SK-N-MC (cell line): Measurements from ENCODE around the gene SEPHS1.

Experiments
- EZH2 ChIP-seq: fragments of 200-600 bp; sonication (generic); IDR thresholded peaks from one replicate; pipeline ENCODE4 v1.6.1; 2017; ENCODE audit warnings: antibody characterized with exemption
- FOXP2 ChIP-seq: optimal IDR thresholded peaks from 2 replicates; pipeline ENCODE3; 2011; ENCODE audit warnings: mild to moderate bottlenecking, moderate library complexity; ENCODE audit not compliant: insufficient read depth; ENCODE audit errors: extremely low read length, control extremely low read depth
- POLR2AphosphoS5 ChIP-seq: IDR thresholded peaks from 2 replicates; pipeline ENCODE4 v1.6.1; 2012; ENCODE audit warnings: mild to moderate bottlenecking, low read depth, low read length, borderline replicate concordance

DNA sequence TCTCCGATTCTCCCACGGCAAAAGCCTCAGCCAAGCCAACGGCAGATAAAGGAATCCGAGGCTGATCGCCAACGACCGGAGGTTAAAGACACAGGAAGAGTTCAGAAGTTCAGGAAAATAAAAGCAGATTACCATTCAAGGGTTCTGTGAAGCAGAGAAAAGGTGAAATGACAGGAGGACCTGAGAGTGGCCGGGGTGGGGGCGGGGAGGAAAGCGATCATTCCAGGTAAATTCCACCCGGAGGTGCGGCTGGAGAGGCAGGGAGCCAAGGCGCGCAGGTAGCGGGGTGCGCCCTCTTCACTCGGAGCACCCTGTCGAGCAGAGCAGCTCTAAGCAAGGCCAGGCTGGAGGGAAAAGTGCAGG, 35.3 kb upstream of the SEPHS1 start:
- no peak for TF ChIP-seq EZH2
- TF ChIP-seq POLR2AphosphoS5, result no peak
- no peak for TF ChIP-seq FOXP2
